DND-41 (cell line): ENCODE data around the gene IWS1.

Source experiments
- ATAC-seq: fragments of 200-7000 bp; cut with Tn5 transposase; 3 replicates; pipeline ENCODE4 v1.9.1; 2021; ENCODE audit warnings: low read depth; ENCODE audit not compliant: insufficient read depth
- DNase-seq: peaks from one replicate; pipeline ENCODE4 v3.0.0-alpha.2; 2020
- H2AFZ ChIP-seq: 2 replicates; pipeline ENCODE4 v1.6.0; 2012; ENCODE audit warnings: low read depth, low read length
- H3K27ac ChIP-seq: 2 replicates; pipeline ENCODE4 v1.5.1; 2012; ENCODE audit warnings: low read length, inconsistent platforms
- H3K27me3 ChIP-seq: fragments of 200-600 bp; sonication (generic); 2 replicates; pipeline ENCODE4 v1.6.0; 2012; ENCODE audit warnings: low read length, mild to moderate bottlenecking, inconsistent platforms; ENCODE audit not compliant: insufficient read depth, poor library complexity
- H3K36me3 ChIP-seq: 2 replicates; pipeline ENCODE4 v1.5.1; 2012; ENCODE audit warnings: low read length, inconsistent platforms; ENCODE audit not compliant: insufficient read depth
- H3K4me1 ChIP-seq: 2 replicates; pipeline ENCODE4 v1.5.1; 2012; ENCODE audit warnings: mild to moderate bottlenecking, low read length; ENCODE audit not compliant: insufficient read depth
- H3K4me2 ChIP-seq: 2 replicates; pipeline ENCODE4 v1.6.0; 2012; ENCODE audit warnings: mild to moderate bottlenecking, moderate library complexity, low read length, inconsistent platforms; ENCODE audit not compliant: insufficient read depth
- H3K4me3 ChIP-seq, 2 experiments: fragments of 200-600 bp in 1 of 2; shearing (Covaris generic) in 1 of 2; 2 replicates each; pipeline ENCODE4 v1.5.1; 2012 to 2016; ENCODE audit warnings: inconsistent platforms in 2 of 2, low read length in 2 of 2, mild to moderate bottlenecking in 2 of 2, low read depth in 1 of 2, moderate library complexity in 1 of 2
- H3K79me2 ChIP-seq: 2 replicates; pipeline ENCODE4 v1.6.0; 2012; ENCODE audit warnings: low read length, inconsistent platforms; ENCODE audit not compliant: insufficient read depth
- H3K9ac ChIP-seq: 2 replicates; pipeline ENCODE4 v1.6.0; 2012; ENCODE audit warnings: low read depth, mild to moderate bottlenecking, inconsistent platforms, low read length, moderate library complexity
- H3K9me3 ChIP-seq: 2 replicates; pipeline ENCODE4 v1.5.1; 2012; ENCODE audit warnings: low read length, moderate library complexity, mild to moderate bottlenecking, inconsistent platforms; ENCODE audit not compliant: insufficient read depth, severe bottlenecking
- H4K20me1 ChIP-seq: 2 replicates; pipeline ENCODE4 v1.6.0; 2012; ENCODE audit warnings: low read length; ENCODE audit not compliant: insufficient read depth
- CTCF ChIP-seq: IDR thresholded peaks from 2 replicates; pipeline ENCODE4 v1.5.1; 2012; ENCODE audit warnings: borderline replicate concordance, low read length, moderate library complexity, mild to moderate bottlenecking; ENCODE audit not compliant: poor library complexity, severe bottlenecking; ENCODE audit errors: extremely low read depth
- EZH2 ChIP-seq: IDR thresholded peaks from 3 replicates; pipeline ENCODE4 v1.6.1; 2012; ENCODE audit warnings: borderline replicate concordance, low read depth, mild to moderate bottlenecking, moderate library complexity, low read length, inconsistent platforms; ENCODE audit not compliant: severe bottlenecking

IWS1 gene

GRCh38 chr2:127552336-127552735 is 26.0 kb upstream of the IWS1 start:
- no peak overlapping the region for H3K27ac ChIP-seq
- no peaks in the 10 kb centered on the region for H3K4me1 ChIP-seq
- H4K20me1 ChIP-seq = no peaks in the 10 kb centered on the region
- DNase-seq = no peak
- no peak overlapping the region for H3K4me2 ChIP-seq
- no peak for ATAC-seq
- H3K79me2 ChIP-seq = no peaks in the 10 kb centered on the region
- H3K9me3 ChIP-seq = no peaks in the 10 kb centered on the region
- TF ChIP-seq CTCF = no peak
- no peak for TF ChIP-seq EZH2
- H2AFZ ChIP-seq = no peak overlapping the region
- H3K4me3 ChIP-seq = no peak overlapping the region
- H3K9ac ChIP-seq = no peak overlapping the region
- no peaks in the 10 kb centered on the region for H3K27me3 ChIP-seq
- H3K36me3 ChIP-seq = no peaks in the 10 kb centered on the region

- Histone ChIP-seq H2AFZ (0 out of 2 replicates have a peak overlapping the region, but pooled peaks have one; percentile 17), H4K20me1 (no peaks in the 10 kb centered on the region), H3K27me3 (no peaks in the 10 kb centered on the region), H3K27ac (no peak overlapping the region), H3K4me2 (no peak overlapping the region), H3K4me1 (no peaks in the 10 kb centered on the region), H3K36me3 (no peaks in the 10 kb centered on the region), H3K4me3 (no peak overlapping the region), H3K9ac (no peak overlapping the region), H3K9me3 (no peaks in the 10 kb centered on the region), H3K79me2 (no peaks in the 10 kb centered on the region)
- no peak for TF ChIP-seq CTCF
- no peak for TF ChIP-seq EZH2
- DNase-seq (no peak), ATAC-seq (0 out of 3 replicates have a peak, but pooled peaks have one; percentile 27)
These were observed 25.1 kb upstream of the IWS1 start for GRCh38 chr2:127551221-127551930.

- Histone ChIP-seq H2AFZ (no peak overlapping the region), H3K36me3 (no peaks in the 10 kb centered on the region), H4K20me1 (no peaks in the 10 kb centered on the region), H3K4me3 (no peak overlapping the region), H3K4me2 (no peak overlapping the region), H3K79me2 (no peaks in the 10 kb centered on the region), H3K27ac (no peak overlapping the region), H3K4me1 (no peaks in the 10 kb centered on the region), H3K27me3 (no peaks in the 10 kb centered on the region), H3K9me3 (no peaks in the 10 kb centered on the region), H3K9ac (no peak overlapping the region)
- TF ChIP-seq CTCF = no peak
- TF ChIP-seq EZH2 = no peak
- DNase-seq (no peak), ATAC-seq (no peak)
These were observed 20.5 kb upstream of the IWS1 start for GRCh38 chr2:127546797-127547196.

DNA sequence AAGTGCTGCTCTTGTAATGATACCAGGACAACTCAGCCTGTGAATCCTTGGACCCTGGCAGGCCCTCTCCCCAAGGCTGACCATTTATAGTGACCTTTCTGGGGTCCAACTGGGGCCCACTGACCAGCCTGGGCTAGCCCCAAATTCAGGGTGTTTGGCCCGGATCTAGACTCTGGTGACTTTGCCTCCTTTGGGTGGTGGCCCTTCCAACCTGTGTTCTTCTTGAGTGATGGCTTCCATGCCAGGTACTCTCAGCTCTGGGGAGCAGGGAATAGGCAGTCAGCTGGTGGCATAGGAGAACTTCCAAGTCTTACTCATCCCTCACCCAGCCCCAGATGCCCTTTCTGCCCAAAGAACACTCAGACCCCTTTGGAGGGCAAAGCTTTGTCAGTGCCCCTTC is 19.5 kb upstream of the IWS1 start:
- no peaks in the 10 kb centered on the region for H3K79me2 ChIP-seq
- H3K9me3 ChIP-seq = no peaks in the 10 kb centered on the region
- no peaks in the 10 kb centered on the region for H3K27me3 ChIP-seq
- no peak overlapping the region for H3K27ac ChIP-seq
- TF ChIP-seq CTCF = no peak
- TF ChIP-seq EZH2 = no peak
- ATAC-seq = no peak
- H3K9ac ChIP-seq = no peak overlapping the region
- no peaks in the 10 kb centered on the region for H3K36me3 ChIP-seq
- H3K4me2 ChIP-seq = no peak overlapping the region
- no peaks in the 10 kb centered on the region for H3K4me1 ChIP-seq
- no peaks in the 10 kb centered on the region for H4K20me1 ChIP-seq
- no peak for DNase-seq
- no peak overlapping the region for H3K4me3 ChIP-seq
- H2AFZ ChIP-seq = no peak overlapping the region
